GM12875 (cell line): Measurements from ENCODE around the gene SRC.

Source experiments
- H3K4me3 ChIP-seq: one replicate; pipeline ENCODE4 v1.5.1; 2011; ENCODE audit warnings: low read depth, low read length, control low read depth
- CTCF ChIP-seq: IDR thresholded peaks from 2 replicates; pipeline ENCODE4 v1.5.1; 2011; ENCODE audit warnings: low read depth, mild to moderate bottlenecking, control low read depth, inconsistent platforms, low read length, moderate library complexity, borderline replicate concordance; ENCODE audit not compliant: insufficient read depth

The SRC gene

GRCh38 chr20:37343212-37343993 lies 2.5 kb upstream of the SRC start:
- no peak for TF ChIP-seq CTCF

GRCh38 chr20:37343994-37344355 lies 2.0 kb upstream of the SRC start:
- TF ChIP-seq CTCF, result no peak
- no peak overlapping the region for H3K4me3 ChIP-seq

More at GRCh38 chr20:37343212-37343993, 2.5 kb upstream of the SRC start:
- H3K4me3 ChIP-seq, result no peak overlapping the region

GRCh38 chr20:37344506-37345338 lies 1.2 kb upstream of the SRC start:
- TF ChIP-seq CTCF, result no peak
- peak overlapping the region; percentile 56 for H3K4me3 ChIP-seq

- peak overlapping the region; percentile 56 for H3K4me3 ChIP-seq
- no peak for TF ChIP-seq CTCF
These were observed 245 bp downstream of the SRC start for GRCh38 chr20:37346236-37346534.

- no peak for TF ChIP-seq CTCF
- H3K4me3 ChIP-seq, result peak overlapping the region; percentile 56
These were observed 801 bp downstream of the SRC start for GRCh38 chr20:37346535-37347346.

GRCh38 chr20:37347347-37347823 lies 1.4 kb downstream of the SRC start:
- TF ChIP-seq CTCF, result no peak
- peak overlapping the region; percentile 56 for H3K4me3 ChIP-seq
